HepG2 (cell line): ENCODE data around the gene STX2.

ENCODE experiments used
- MAFK ChIP-seq, 2 experiments: IDR thresholded peaks in 1 of 2; conservative IDR thresholded peaks in 1 of 2; 2 replicates each; pipeline ENCODE4 v1.6.1; 2011; ENCODE audit warnings: improper control_type of control experiment in 2 of 2, low read length in 2 of 2
- POLR2AphosphoS5 ChIP-seq: IDR thresholded peaks from 2 replicates; pipeline ENCODE4 v1.6.1; 2012; ENCODE audit warnings: low read depth, low read length
- RAD21 ChIP-seq: fragments of 450-650 bp; formaldehyde crosslinking; IDR thresholded peaks from 2 replicates; pipeline ENCODE4 v1.5.0; 2020; ENCODE audit warnings: mild to moderate bottlenecking
- ZNF280B ChIP-seq: sonication (generic); formaldehyde crosslinking; IDR thresholded peaks from 2 replicates; pipeline ENCODE4 v1.5.0; 2020; ENCODE audit warnings: missing genetic modification reagents, mild to moderate bottlenecking, borderline replicate concordance

- no peak for TF ChIP-seq MAFK (conservative IDR thresholded peaks at IDR 0.05 in 1 of 2, IDR thresholded peaks at IDR 0.05 in 1 of 2; ENCODE audit: low read length in 2 of 2)
- no peak for TF ChIP-seq RAD21 (CRISPR knock-in tag)
- no peak for TF ChIP-seq POLR2AphosphoS5
- no peak for TF ChIP-seq ZNF280B (CRISPR knock-in tag)
Measured at GRCh38 chr12:130816097-130816496, 23.0 kb downstream of the STX2 start.
